Calu3 (cell line): ENCODE measurements around the gene DLK1. TPM values are rescaled to one million over a fixed set of nuclear protein-coding genes. Genes with fewer than 3 reads are reported as not detected.

Experiments
- BruUV-seq: library from RNA; stranded (reverse); fragments of 400-500 nt; replicated peaks from 2 replicates; lab custom pipeline; 2021; lab: Mats Ljungman, UMichigan
- CTCF ChIA-PET: fragments of 300-600 bp; sonication (Branson Sonifier 250); formaldehyde crosslinking; loops from one replicate; lab custom pipeline; 2022; ENCODE audit warnings: antibody characterized with exemption; lab: Charles Lee
- DNase-seq: peaks from one replicate; pipeline ENCODE4 v3.0.0; 2022
- H3K27ac Mint-ChIP-seq: one replicate; pipeline ENCODE4 v1.8.0; 2022; ENCODE audit warnings: mixed read lengths; ENCODE audit not compliant: unreplicated experiment
- H3K27me3 Mint-ChIP-seq: one replicate; pipeline ENCODE4 v1.8.0; 2022; ENCODE audit warnings: mixed read lengths; ENCODE audit not compliant: unreplicated experiment
- H3K36me3 Mint-ChIP-seq: one replicate; pipeline ENCODE4 v1.8.0; 2022; ENCODE audit warnings: mild to moderate bottlenecking, moderate library complexity, mixed read lengths; ENCODE audit not compliant: insufficient read depth, unreplicated experiment
- H3K4me1 Mint-ChIP-seq: one replicate; pipeline ENCODE4 v1.8.0; 2022; ENCODE audit warnings: mild to moderate bottlenecking, low read depth, mixed read lengths; ENCODE audit not compliant: unreplicated experiment
- H3K4me3 Mint-ChIP-seq: one replicate; pipeline ENCODE4 v1.8.0; 2022; ENCODE audit warnings: mild to moderate bottlenecking, low read depth, moderate library complexity, mixed read lengths; ENCODE audit not compliant: unreplicated experiment
- H3K9me3 Mint-ChIP-seq: one replicate; pipeline ENCODE4 v1.8.0; 2022; ENCODE audit warnings: low read depth, mixed read lengths; ENCODE audit not compliant: unreplicated experiment
- CTCF ChIP-seq: fragments of 200-600 bp; IDR thresholded peaks from one replicate; pipeline ENCODE4 v1.8.0; 2022; ENCODE audit warnings: antibody characterized with exemption; ENCODE audit not compliant: unreplicated experiment
- intact Hi-C: fragments of 100-400 bp; cut with micrococcal nuclease; formaldehyde crosslinking; loops from one replicate; pipeline ENCODE4 v1.10.0; 2022; ENCODE audit not compliant: unreplicated experiment
- total RNA-seq: library from RNA; stranded (reverse); gene quantifications from 2 replicates; pipeline ENCODE4 v1.2.3, GENCODE V29; 2022

DLK1 gene
- total RNA-seq, 1 experiment from 2014 or later, result not detected

- Mint-ChIP-seq H3K4me1 (no peaks in the 10 kb centered on the region), H3K9me3 (no peaks in the 10 kb centered on the region), H3K36me3 (no peaks in the 10 kb centered on the region), H3K27ac (no peak overlapping the region), H3K4me3 (no peak overlapping the region), H3K27me3 (peaks cover 90% of the 10 kb centered on the region)
- CTCF ChIA-PET, result no interaction called here
- BruUV-seq, result no TSS peak
- TF ChIP-seq CTCF, result no peak
- no peak for DNase-seq
- intact Hi-C loops, result no loop called here
Measured at GRCh38 chr14:100779691-100780080, 53.0 kb downstream of the DLK1 start.

- no peak overlapping the region for H3K27ac Mint-ChIP-seq
- H3K4me1 Mint-ChIP-seq, result no peaks in the 10 kb centered on the region
- no peak for TF ChIP-seq CTCF
- CTCF ChIA-PET, result no interaction called here
- H3K4me3 Mint-ChIP-seq, result no peak overlapping the region
- no TSS peak for BruUV-seq
- peaks cover 90% of the 10 kb centered on the region for H3K27me3 Mint-ChIP-seq
- no peaks in the 10 kb centered on the region for H3K36me3 Mint-ChIP-seq
- intact Hi-C loops, result no loop called here
- DNase-seq, result no peak
- H3K9me3 Mint-ChIP-seq, result no peaks in the 10 kb centered on the region
Measured at GRCh38 chr14:100780246-100780645, 53.6 kb downstream of the DLK1 start.

GRCh38 chr14:100780646-100781355 is 54.1 kb downstream of the DLK1 start:
- intact Hi-C loops, result no loop called here
- CTCF ChIA-PET, result no interaction called here
- no peak for DNase-seq
- H3K4me3 Mint-ChIP-seq, result no peak overlapping the region
- H3K36me3 Mint-ChIP-seq, result no peaks in the 10 kb centered on the region
- H3K27ac Mint-ChIP-seq, result no peak overlapping the region
- no peaks in the 10 kb centered on the region for H3K4me1 Mint-ChIP-seq
- H3K9me3 Mint-ChIP-seq, result no peaks in the 10 kb centered on the region
- peaks cover 90% of the 10 kb centered on the region for H3K27me3 Mint-ChIP-seq
- TF ChIP-seq CTCF, result no peak
- BruUV-seq, result no TSS peak

GRCh38 chr14:100781952-100782351 is 55.3 kb downstream of the DLK1 start:
- CTCF ChIA-PET, result no interaction called here
- Mint-ChIP-seq H3K9me3 (no peaks in the 10 kb centered on the region), H3K4me1 (no peaks in the 10 kb centered on the region), H3K4me3 (no peak overlapping the region), H3K27me3 (peaks cover 90% of the 10 kb centered on the region), H3K27ac (no peak overlapping the region), H3K36me3 (no peaks in the 10 kb centered on the region)
- intact Hi-C loops, result no loop called here
- DNase-seq, result no peak
- BruUV-seq, result no TSS peak
- no peak for TF ChIP-seq CTCF
